GM12873 (cell line): Measurements from ENCODE around the gene CDX1.

Experiments
- CTCF ChIP-seq: IDR thresholded peaks from 2 replicates; pipeline ENCODE4 v1.5.1; 2012; ENCODE audit warnings: low read depth, mild to moderate bottlenecking, moderate library complexity, low read length, control low read depth; ENCODE audit not compliant: insufficient read depth; ENCODE audit errors: missing control alignments

Gene CDX1

GRCh38 chr5:150155258-150156026 lies 11.1 kb upstream of the CDX1 start, which contains the start of gene PDGFRB:
TSS of gene PDGFRB (minus strand) at chr5:150155845. CDS start at chr5:150137047, 18,798 bp downstream.
- no peak for TF ChIP-seq CTCF

GRCh38 chr5:150156027-150156368 lies 10.6 kb upstream of the CDX1 start:
- TF ChIP-seq CTCF: no peak

GRCh38 chr5:150156540-150156939 lies 10.0 kb upstream of the CDX1 start:
- TF ChIP-seq CTCF: no peak

- TF ChIP-seq CTCF: no peak
Observed at GRCh38 chr5:150157168-150157567, 9.4 kb upstream of the CDX1 start.

GRCh38 chr5:150158170-150158949 lies 8.2 kb upstream of the CDX1 start:
- TF ChIP-seq CTCF: no peak

GRCh38 chr5:150159031-150159430 lies 7.5 kb upstream of the CDX1 start:
- no peak for TF ChIP-seq CTCF

GRCh38 chr5:150159741-150160179 lies 6.8 kb upstream of the CDX1 start:
- TF ChIP-seq CTCF: no peak
